OCI-LY1 (cell line): ENCODE measurements around the gene PAQR8.

Source experiments
- EZH2 ChIP-seq: fragments of 200-600 bp; sonication (generic), shearing (Covaris generic); IDR thresholded peaks from 2 replicates; pipeline ENCODE4 v1.8.0; 2017; ENCODE audit warnings: borderline replicate concordance, mixed run types, mild to moderate bottlenecking, antibody characterized with exemption, low read length, moderate library complexity, mixed read lengths
- TF ChIP-seq, protein P1 (sequence below): fragments of 200-600 bp; sonication (generic), shearing (Covaris generic); IDR thresholded peaks from 2 replicates; pipeline ENCODE4 v1.5.1; 2017; ENCODE audit warnings: mild to moderate bottlenecking, antibody characterized with exemption, low read length, moderate library complexity, mixed read lengths

DNA sequence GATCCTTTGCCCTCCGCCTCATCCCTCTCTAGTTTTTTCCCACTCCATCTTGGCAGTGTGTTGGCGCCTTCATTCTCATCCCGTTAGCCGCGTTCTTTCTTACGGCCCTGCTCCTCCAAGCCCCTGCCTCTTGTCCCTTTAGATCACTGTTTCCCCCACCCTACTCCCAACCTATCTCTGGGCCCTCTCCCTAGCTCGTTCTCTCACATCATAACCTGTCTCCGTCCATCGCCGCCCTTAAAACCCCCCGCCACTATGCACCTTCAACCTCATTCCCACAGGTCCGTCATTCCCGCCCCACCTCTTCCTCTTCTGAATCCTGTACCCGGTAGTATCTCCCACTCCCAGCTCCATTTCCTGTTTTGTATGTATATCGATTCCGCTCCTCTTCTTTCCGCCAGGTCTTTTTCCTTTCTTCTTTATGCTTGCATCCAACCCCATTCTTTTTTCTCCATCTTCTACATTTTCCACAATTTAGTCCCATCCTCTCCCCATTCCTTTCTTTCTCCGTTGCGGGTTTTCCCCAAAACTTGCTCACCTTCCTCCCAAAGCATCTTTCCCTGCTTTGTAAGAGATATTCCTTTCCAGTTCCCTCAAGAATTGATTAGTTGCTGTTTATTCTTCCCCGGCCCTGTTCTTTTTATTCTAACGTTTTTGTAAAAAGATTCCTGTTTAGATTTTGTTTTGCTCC is 58.9 kb downstream of the PAQR8 start:
- TF ChIP-seq, protein P1, sequence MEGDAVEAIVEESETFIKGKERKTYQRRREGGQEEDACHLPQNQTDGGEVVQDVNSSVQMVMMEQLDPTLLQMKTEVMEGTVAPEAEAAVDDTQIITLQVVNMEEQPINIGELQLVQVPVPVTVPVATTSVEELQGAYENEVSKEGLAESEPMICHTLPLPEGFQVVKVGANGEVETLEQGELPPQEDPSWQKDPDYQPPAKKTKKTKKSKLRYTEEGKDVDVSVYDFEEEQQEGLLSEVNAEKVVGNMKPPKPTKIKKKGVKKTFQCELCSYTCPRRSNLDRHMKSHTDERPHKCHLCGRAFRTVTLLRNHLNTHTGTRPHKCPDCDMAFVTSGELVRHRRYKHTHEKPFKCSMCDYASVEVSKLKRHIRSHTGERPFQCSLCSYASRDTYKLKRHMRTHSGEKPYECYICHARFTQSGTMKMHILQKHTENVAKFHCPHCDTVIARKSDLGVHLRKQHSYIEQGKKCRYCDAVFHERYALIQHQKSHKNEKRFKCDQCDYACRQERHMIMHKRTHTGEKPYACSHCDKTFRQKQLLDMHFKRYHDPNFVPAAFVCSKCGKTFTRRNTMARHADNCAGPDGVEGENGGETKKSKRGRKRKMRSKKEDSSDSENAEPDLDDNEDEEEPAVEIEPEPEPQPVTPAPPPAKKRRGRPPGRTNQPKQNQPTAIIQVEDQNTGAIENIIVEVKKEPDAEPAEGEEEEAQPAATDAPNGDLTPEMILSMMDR: no peak
- TF ChIP-seq EZH2: no peak
